Colonic mucosa (tissue), 4 donors: ENCODE results near the gene APOBEC2. TPM values are rescaled to one million over a fixed set of nuclear protein-coding genes. Genes with fewer than 3 reads are reported as not detected.

ENCODE experiments used
- DNase-seq: peaks from one replicate; pipeline ENCODE4 v3.0.0-alpha.2; 2020
- H3K27ac ChIP-seq: fragments of 200-600 bp; one replicate; pipeline ENCODE4 v1.8.0; 2021
- H3K27me3 ChIP-seq: fragments of 200-600 bp; one replicate; pipeline ENCODE4 v1.8.0; 2021
- H3K36me3 ChIP-seq: fragments of 200-600 bp; one replicate; pipeline ENCODE4 v1.8.0; 2021
- H3K4me1 ChIP-seq: fragments of 200-600 bp; one replicate; pipeline ENCODE4 v1.8.0; 2021; ENCODE audit warnings: mild to moderate bottlenecking
- H3K4me3 ChIP-seq: fragments of 200-600 bp; one replicate; pipeline ENCODE4 v1.8.0; 2021
- H3K9ac ChIP-seq, 2 donors: one replicate each; pipeline ENCODE4 v1.7.0; 2013; ENCODE audit warnings: control low read depth in 2 of 2, low read depth in 2 of 2, low read length in 2 of 2
- H3K9me3 ChIP-seq: fragments of 200-600 bp; one replicate; pipeline ENCODE4 v1.8.0; 2021
- intact Hi-C: fragments of 100-400 bp; cut with DNase I; formaldehyde crosslinking; loops from one replicate; pipeline ENCODE4 v1.14.1; 2022
- total RNA-seq, 2 donors: library from RNA; stranded (reverse); fragmentation: NEBNext Ultra II Directional in 1 of 2; extraction: Animal tissue kit (Norgen Biotek cat#: 25700) in 1 of 2; gene quantifications; one replicate each; pipeline ENCODE4 v1.2.1, GENCODE V29; 2021
- TF ChIP-seq, protein P1 (sequence below): fragments of 200-600 bp; IDR thresholded peaks from one replicate; pipeline ENCODE4 v1.8.0; 2022; ENCODE audit warnings: antibody characterized with exemption, mild to moderate bottlenecking
- donor health status: healthy.
- donor health status: DM: no; HTN: no; CAD: no.
- donor health status: DM: no; HTN: no; CAD: no.

Gene APOBEC2
- total RNA-seq, 2 donors from 2014 or later: 0.22 TPM; not detected in 1

DNA sequence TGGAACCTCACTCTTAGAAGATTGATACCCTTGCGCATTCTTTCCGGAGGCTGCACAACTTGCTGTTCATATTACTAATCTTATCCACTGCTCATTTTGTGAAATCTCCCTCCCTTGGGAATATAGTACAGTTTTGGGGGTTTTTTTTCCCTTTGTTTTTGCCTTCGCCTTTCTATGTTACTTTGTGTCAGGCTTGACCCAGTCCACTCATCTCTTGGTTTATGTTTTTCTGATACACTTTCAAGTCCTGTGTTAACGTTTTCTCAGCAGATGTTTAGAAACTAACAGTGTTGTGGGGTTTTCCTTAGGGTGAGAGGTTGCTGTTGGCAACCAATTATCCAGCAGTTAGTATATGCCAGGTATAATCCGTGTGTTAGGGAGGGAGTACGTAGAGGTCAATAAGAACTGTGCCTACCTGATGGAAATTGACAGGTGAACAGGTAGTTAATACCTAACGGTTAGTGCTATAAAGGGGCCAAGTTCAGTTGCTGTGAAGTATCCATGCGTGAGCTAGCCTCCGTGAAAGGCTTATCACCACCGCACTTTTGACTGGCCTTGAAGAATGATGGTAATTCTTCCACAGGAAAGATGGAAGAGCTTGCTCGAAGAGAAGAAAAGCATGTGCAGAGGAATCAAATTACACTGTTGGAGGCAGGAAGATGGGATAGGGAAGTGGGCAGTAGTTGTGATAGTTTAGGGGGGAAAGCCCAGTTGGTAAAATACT lies 21.1 kb downstream of the APOBEC2 start:
- H3K27me3 ChIP-seq: no peaks in the 10 kb centered on the region
- no peaks in the 10 kb centered on the region for H3K36me3 ChIP-seq
- intact Hi-C loops: no loop called here
- H3K9ac ChIP-seq: peak overlapping the region; percentile 95 to 100
- no peaks in the 10 kb centered on the region for H3K4me1 ChIP-seq
- H3K4me3 ChIP-seq: peak overlapping the region; percentile 89
- DNase-seq: no peak
- no peaks in the 10 kb centered on the region for H3K9me3 ChIP-seq
- TF ChIP-seq, protein P1, sequence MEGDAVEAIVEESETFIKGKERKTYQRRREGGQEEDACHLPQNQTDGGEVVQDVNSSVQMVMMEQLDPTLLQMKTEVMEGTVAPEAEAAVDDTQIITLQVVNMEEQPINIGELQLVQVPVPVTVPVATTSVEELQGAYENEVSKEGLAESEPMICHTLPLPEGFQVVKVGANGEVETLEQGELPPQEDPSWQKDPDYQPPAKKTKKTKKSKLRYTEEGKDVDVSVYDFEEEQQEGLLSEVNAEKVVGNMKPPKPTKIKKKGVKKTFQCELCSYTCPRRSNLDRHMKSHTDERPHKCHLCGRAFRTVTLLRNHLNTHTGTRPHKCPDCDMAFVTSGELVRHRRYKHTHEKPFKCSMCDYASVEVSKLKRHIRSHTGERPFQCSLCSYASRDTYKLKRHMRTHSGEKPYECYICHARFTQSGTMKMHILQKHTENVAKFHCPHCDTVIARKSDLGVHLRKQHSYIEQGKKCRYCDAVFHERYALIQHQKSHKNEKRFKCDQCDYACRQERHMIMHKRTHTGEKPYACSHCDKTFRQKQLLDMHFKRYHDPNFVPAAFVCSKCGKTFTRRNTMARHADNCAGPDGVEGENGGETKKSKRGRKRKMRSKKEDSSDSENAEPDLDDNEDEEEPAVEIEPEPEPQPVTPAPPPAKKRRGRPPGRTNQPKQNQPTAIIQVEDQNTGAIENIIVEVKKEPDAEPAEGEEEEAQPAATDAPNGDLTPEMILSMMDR: no peak
- peak overlapping the region; percentile 100 for H3K27ac ChIP-seq

DNA sequence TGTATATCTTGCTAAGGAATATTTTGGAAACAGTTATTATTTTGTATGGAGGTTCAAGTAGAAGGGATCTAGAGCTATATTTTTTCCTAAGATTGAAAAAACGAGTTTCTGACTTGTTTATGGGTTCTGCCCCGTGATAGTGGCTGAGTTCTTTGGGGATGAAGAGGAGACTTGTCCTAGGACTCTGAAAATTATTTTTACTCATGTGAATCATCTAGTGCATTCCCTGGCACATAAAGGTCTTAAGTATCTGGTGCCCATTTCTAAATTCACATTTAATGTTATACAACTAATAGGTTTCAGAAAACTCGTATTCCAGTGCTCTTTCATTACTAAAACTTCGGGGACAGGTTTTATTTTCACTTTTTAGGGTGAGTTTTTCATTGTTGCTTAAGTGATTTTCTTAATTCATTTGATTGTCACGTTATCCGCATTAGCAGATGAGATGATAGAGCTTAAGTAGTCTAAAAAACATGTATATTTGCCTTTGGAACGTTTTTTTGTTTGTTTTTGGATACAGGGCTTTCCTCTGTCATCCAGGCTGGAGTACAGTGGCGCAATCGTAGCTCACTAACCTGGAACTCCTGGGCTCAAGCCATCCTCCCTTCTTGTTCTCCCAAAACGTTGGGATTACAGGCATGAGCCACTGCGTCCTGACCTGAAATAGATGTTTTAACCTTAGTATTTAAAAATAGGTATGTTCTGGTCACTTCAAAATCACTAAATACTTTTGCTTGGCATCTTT lies 21.9 kb downstream of the APOBEC2 start:
- Histone ChIP-seq H3K9ac (peak overlapping the region in 1 of 2 donors; percentile 95), H3K4me3 (peak overlapping the region; percentile 89), H3K36me3 (no peaks in the 10 kb centered on the region), H3K27ac (peak overlapping the region; percentile 100), H3K9me3 (no peaks in the 10 kb centered on the region), H3K27me3 (no peaks in the 10 kb centered on the region), H3K4me1 (no peaks in the 10 kb centered on the region)
- intact Hi-C loops: no loop called here
- TF ChIP-seq, protein P1: no peak
- no peak for DNase-seq

DNA sequence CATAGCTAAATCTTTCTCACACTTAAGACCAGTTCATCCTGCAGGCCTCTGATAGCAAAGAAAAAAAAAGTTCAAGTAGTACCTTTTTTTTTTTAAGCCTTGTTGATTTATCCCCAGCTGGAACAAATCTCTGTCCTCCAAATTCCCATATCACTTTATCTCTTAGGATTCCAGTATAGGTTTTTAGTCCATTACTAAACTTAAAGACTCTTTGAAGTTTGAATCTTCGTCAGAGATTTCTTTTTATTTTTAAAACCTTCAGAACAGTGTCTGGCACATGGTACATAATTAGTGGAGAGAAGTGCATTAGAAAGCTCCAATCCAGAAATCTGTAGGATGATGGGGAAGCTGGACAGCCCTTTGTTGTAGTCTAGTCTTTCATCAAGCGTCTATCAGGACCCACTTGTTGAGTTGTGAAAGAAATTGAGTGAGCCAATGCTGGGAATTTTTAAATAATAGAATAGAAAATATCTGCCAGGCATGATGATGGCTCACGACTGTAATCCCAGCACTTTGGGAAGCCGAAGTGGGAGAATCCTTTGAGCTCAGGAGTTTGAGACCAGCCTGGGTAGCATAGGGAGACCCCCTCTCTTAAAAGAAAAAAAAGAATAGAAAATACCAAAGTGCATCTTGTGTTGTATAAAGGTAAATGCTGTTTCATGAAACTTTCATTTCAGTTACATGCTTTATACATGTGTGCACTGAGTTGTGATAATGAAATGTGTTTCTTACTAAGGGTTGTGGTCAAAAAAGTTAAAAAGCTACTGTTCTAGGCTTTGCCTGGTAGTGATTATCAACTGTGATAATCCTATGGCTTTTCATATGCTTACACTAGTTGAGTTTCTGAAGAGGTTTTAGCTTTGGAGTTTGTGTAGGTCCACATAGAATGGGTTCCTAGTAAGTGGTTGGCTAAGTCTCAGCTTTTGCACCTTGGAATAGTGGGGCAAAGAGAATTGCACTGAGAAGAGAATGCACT lies 22.9 kb downstream of the APOBEC2 start:
- Histone ChIP-seq H3K27me3 (no peaks in the 10 kb centered on the region), H3K4me3 (no peak overlapping the region), H3K9me3 (no peaks in the 10 kb centered on the region), H3K4me1 (no peaks in the 10 kb centered on the region), H3K9ac (no peak overlapping the region), H3K27ac (no peak overlapping the region), H3K36me3 (peaks cover 3% of the 10 kb centered on the region)
- DNase-seq: no peak
- intact Hi-C loops: no loop called here
- TF ChIP-seq, protein P1: no peak

DNA sequence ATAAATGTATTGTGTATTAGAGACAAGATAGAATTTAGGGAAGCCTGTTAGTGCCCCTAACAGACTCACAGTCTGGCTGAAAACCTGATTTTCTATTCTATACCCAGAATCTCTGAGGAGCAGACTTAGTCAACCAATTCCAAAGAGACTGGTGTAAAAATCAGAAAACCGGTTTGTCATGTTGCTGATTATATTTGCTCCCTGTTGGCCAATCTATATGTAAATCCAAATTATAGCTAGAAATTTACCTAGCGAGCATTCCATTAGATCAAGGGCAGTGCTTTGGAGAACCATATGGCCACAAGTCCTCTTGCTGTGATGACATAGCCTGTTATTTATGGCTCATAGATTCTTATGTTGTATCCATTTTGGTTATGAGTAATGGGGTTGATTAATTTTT lies 24.5 kb downstream of the APOBEC2 start:
- no peak for DNase-seq
- Histone ChIP-seq H3K27me3 (no peaks in the 10 kb centered on the region), H3K36me3 (peaks cover 4% of the 10 kb centered on the region), H3K9ac (no peak overlapping the region), H3K4me1 (no peaks in the 10 kb centered on the region), H3K27ac (no peak overlapping the region), H3K9me3 (no peaks in the 10 kb centered on the region), H3K4me3 (no peak overlapping the region)
- TF ChIP-seq, protein P1: no peak
- intact Hi-C loops: no loop called here

DNA sequence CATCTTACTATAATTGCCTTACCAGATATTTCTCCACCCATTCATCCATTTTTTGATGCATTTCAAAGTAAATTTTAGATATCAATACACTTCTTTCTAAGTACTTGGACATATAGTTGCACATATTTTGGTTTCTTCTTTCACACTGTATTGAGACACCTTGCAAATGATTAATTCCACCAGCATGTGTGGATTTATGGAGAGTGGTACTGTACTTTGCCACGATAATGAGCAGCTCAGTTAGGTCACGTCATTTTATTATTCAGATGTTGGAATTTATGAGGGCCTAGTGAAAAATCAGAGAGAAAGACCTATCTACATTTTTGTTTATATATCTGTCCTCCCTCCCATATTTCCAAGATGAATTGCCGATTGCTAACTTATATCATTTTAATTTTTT lies 25.1 kb downstream of the APOBEC2 start:
- intact Hi-C loops: no loop called here
- no peaks in the 10 kb centered on the region for H3K9me3 ChIP-seq
- peaks cover 4% of the 10 kb centered on the region for H3K36me3 ChIP-seq
- no peak overlapping the region for H3K27ac ChIP-seq
- H3K27me3 ChIP-seq: no peaks in the 10 kb centered on the region
- no peak overlapping the region for H3K4me3 ChIP-seq
- DNase-seq: no peak
- no peak overlapping the region for H3K9ac ChIP-seq
- TF ChIP-seq, protein P1: no peak
- no peaks in the 10 kb centered on the region for H3K4me1 ChIP-seq
